ENCODE measurements around the gene NIPAL1.

DNA sequence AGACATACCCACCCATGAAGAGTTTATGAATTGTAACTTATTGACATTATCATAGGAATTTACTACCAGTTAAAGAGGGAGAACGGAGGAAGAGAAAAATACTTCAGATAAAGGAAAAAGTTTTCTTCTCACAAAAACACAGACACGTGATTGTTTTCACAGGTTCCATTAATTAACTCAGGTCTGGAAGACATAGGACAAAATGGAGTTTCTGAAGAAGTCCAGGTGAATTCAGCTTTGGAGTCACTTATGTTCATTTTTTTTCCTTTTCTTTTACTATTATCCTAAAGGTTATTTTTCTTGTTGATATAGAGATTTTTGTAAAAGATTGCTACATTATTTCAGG, 20.5 kb downstream of the NIPAL1 start:
- TF ChIP-seq, protein P1, sequence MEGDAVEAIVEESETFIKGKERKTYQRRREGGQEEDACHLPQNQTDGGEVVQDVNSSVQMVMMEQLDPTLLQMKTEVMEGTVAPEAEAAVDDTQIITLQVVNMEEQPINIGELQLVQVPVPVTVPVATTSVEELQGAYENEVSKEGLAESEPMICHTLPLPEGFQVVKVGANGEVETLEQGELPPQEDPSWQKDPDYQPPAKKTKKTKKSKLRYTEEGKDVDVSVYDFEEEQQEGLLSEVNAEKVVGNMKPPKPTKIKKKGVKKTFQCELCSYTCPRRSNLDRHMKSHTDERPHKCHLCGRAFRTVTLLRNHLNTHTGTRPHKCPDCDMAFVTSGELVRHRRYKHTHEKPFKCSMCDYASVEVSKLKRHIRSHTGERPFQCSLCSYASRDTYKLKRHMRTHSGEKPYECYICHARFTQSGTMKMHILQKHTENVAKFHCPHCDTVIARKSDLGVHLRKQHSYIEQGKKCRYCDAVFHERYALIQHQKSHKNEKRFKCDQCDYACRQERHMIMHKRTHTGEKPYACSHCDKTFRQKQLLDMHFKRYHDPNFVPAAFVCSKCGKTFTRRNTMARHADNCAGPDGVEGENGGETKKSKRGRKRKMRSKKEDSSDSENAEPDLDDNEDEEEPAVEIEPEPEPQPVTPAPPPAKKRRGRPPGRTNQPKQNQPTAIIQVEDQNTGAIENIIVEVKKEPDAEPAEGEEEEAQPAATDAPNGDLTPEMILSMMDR (conservative IDR thresholded peaks at IDR 0.05; ENCODE audit: low read depth, low read length), result no peak
- no peak for TF ChIP-seq EZH2 (IDR thresholded peaks at IDR 0.05; ENCODE audit: borderline replicate concordance, low read depth, low read length, poor library complexity, severe bottlenecking)
